CD4-positive, alpha-beta T cell treated with Interleukin-17A for 4 hours (primary cell): ENCODE measurements around the gene RAB36.

Experiments used
- DNase-seq: peaks from one replicate; pipeline ENCODE4 v3.0.0-alpha.2; 2020; ENCODE audit warnings: mixed read lengths

The RAB36 gene

GRCh38 chr22:23211622-23212021 is 66.3 kb downstream of the RAB36 start:
- DNase-seq: no peak

GRCh38 chr22:23212061-23213021 is 67.1 kb downstream of the RAB36 start:
- no peak for DNase-seq

GRCh38 chr22:23213022-23213555 is 67.8 kb downstream of the RAB36 start:
- no peak for DNase-seq

GRCh38 chr22:23213581-23214334 is 68.5 kb downstream of the RAB36 start:
- DNase-seq: no peak
